ENCODE results near the gene CRACR2A.

DNA sequence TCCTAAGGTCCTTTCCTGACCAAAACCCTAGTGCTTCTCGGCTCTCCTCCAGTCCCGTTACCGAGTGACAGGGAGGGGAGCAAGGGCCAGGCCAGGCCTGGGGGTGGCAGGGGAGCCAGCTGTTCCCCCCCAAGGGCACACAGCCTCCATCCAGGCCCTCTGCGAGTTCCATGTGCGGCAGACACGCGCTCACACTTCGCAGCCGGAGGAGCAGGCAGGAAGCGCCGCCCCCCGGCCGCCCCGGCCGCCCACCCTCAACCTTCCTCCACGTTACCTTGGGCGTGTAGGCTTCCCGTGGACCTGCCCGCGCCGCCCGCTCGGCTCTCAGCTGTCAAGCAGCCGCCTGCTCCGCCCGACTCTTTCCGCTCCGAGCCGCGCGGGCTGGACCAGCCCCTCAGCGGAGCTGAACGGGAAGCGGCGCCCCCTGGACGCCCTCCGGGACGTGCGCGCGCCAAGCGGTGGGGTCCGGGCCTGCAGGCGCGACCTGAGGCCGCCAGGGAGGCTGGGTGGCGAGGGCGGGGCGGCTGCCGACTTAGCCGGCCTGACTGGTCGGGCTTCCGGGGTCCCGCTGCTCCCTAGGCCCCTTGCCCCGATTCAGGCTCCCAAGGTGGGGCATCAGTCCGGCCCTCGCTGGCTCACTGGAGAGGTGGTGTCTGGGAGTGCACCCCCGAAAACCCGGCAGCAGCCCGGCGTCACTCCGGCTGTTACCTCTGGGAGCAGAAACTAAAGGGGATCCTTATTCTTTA lies at the start of gene CRACR2A:
- TF ChIP-seq KAT7 (CRISPR knock-in tag; IDR thresholded peaks at IDR 0.05; ENCODE audit: borderline replicate concordance) (no peak), KAT2B (IDR thresholded peaks at IDR 0.05; ENCODE audit: borderline replicate concordance, low read depth, low read length) (no peak)
- TF ChIP-seq, protein P1, sequence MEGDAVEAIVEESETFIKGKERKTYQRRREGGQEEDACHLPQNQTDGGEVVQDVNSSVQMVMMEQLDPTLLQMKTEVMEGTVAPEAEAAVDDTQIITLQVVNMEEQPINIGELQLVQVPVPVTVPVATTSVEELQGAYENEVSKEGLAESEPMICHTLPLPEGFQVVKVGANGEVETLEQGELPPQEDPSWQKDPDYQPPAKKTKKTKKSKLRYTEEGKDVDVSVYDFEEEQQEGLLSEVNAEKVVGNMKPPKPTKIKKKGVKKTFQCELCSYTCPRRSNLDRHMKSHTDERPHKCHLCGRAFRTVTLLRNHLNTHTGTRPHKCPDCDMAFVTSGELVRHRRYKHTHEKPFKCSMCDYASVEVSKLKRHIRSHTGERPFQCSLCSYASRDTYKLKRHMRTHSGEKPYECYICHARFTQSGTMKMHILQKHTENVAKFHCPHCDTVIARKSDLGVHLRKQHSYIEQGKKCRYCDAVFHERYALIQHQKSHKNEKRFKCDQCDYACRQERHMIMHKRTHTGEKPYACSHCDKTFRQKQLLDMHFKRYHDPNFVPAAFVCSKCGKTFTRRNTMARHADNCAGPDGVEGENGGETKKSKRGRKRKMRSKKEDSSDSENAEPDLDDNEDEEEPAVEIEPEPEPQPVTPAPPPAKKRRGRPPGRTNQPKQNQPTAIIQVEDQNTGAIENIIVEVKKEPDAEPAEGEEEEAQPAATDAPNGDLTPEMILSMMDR (CRISPR knock-in tag; IDR thresholded peaks at IDR 0.05), result no peak

Data from HepG2 (cell line).